B cell (primary cell): ENCODE measurements around the gene ADAM23. TPM values are rescaled to one million over a fixed set of nuclear protein-coding genes. Genes with fewer than 3 reads are reported as not detected.

Experiments used
- ATAC-seq: fragments of 200-7000 bp; cut with Tn5 transposase; one replicate; pipeline ENCODE4 v1.10.0; 2021; ENCODE audit warnings: low read depth, mild to moderate bottlenecking, moderate number of reproducible peaks, moderate library complexity
- CTCF ChIA-PET: fragments of 350-600 bp; sonication (Branson Sonifier 250); formaldehyde crosslinking; loops from one replicate; lab custom pipeline; 2021; ENCODE audit warnings: antibody characterized with exemption, inconsistent platforms; lab: Charles Lee
- POLR2A ChIA-PET: fragments of 350-600 bp; sonication (Branson Sonifier 250); formaldehyde crosslinking; loops from one replicate; lab custom pipeline; 2021; ENCODE audit warnings: antibody characterized with exemption; lab: Charles Lee
- DNase-seq: peaks from one replicate; pipeline ENCODE4 v3.0.0; 2013
- H2AFZ ChIP-seq: 2 replicates; pipeline ENCODE4 v1.6.1; 2012; ENCODE audit warnings: mild to moderate bottlenecking, low read depth, low read length; ENCODE audit not compliant: insufficient read depth, poor library complexity, severe bottlenecking
- H3K27ac ChIP-seq, 2 donors: 1 replicate in 1 of 2; 2 replicates in 1 of 2; pipeline ENCODE4 v1.5.1; 2012 to 2013; ENCODE audit warnings: low read length in 2 of 2, mild to moderate bottlenecking in 2 of 2, moderate library complexity in 1 of 2
- H3K27me3 ChIP-seq, 4 experiments: fragments of 200-600 bp in 1 of 4; sonication (generic) in 1 of 4; replicated peaks in 1 of 4; 1 replicate in 2 of 4; 2 replicates in 2 of 4; pipeline versions ENCODE4 v1.6.1 to v1.7.0; 2013 to 2016; ENCODE audit warnings: low read length in 3 of 4, mild to moderate bottlenecking in 2 of 4, mixed read lengths in 1 of 4, moderate library complexity in 1 of 4; ENCODE audit not compliant: insufficient read depth in 4 of 4, control insufficient read depth in 3 of 4; ENCODE audit errors: control extremely low read depth in 1 of 4
- H3K36me3 ChIP-seq, 2 experiments: replicated peaks in 1 of 2; 1 replicate in 1 of 2; 2 replicates in 1 of 2; pipeline versions ENCODE4 v1.6.1 to v1.7.1; 2013; ENCODE audit warnings: low read length in 1 of 2; ENCODE audit not compliant: insufficient read depth in 2 of 2, control insufficient read depth in 1 of 2; ENCODE audit errors: control extremely low read depth in 1 of 2, extremely low read depth in 1 of 2
- H3K4me1 ChIP-seq, 2 donors: fragments of 200-600 bp in 1 of 2; sonication (generic) in 1 of 2; 1 replicate in 1 of 2; 2 replicates in 1 of 2; pipeline versions ENCODE4 v1.5.1 to v1.6.1; 2013 to 2017; ENCODE audit warnings: low read length in 2 of 2; ENCODE audit not compliant: control insufficient read depth in 2 of 2, insufficient read depth in 2 of 2
- H3K4me2 ChIP-seq: replicated peaks from 2 replicates; pipeline ENCODE3; 2012; ENCODE audit warnings: mild to moderate bottlenecking, low read depth, low read length; ENCODE audit not compliant: poor library complexity, severe bottlenecking
- H3K4me3 ChIP-seq, 5 experiments: fragments of 200-600 bp in 1 of 5; sonication (generic) in 1 of 5; 1 replicate in 3 of 5; 2 replicates in 2 of 5; pipeline versions ENCODE4 v1.5.1 to v1.7.0; 2011 to 2016; ENCODE audit warnings: low read length in 4 of 5, mild to moderate bottlenecking in 4 of 5, low read depth in 2 of 5, control low read depth in 1 of 5, moderate library complexity in 1 of 5; ENCODE audit not compliant: insufficient read depth in 1 of 5; ENCODE audit errors: control extremely low read depth in 1 of 5, extremely low read depth in 1 of 5
- H3K79me2 ChIP-seq: fragments of 200-600 bp; sonication (generic); one replicate; pipeline ENCODE4 v1.6.0; 2016; ENCODE audit warnings: low read length; ENCODE audit not compliant: control insufficient read depth, insufficient read depth
- H3K9ac ChIP-seq: fragments of 200-600 bp; sonication (generic); 2 replicates; pipeline ENCODE4 v1.6.1; 2017; ENCODE audit warnings: mild to moderate bottlenecking, low read length, moderate library complexity
- H3K9me3 ChIP-seq, 3 donors: one replicate each; pipeline versions ENCODE4 v1.6.1 to v1.7.1; 2013; ENCODE audit warnings: low read length in 2 of 3; ENCODE audit not compliant: control insufficient read depth in 2 of 3, insufficient read depth in 1 of 3; ENCODE audit errors: control extremely low read depth in 1 of 3
- H4K20me1 ChIP-seq: 2 replicates; pipeline ENCODE4 v1.6.0; 2012; ENCODE audit warnings: mild to moderate bottlenecking, low read length; ENCODE audit not compliant: insufficient read depth, control insufficient read depth, poor library complexity, severe bottlenecking
- H3K27ac Mint-ChIP-seq: one replicate; pipeline ENCODE4 v1.8.0; 2021; ENCODE audit warnings: mixed read lengths
- H3K27me3 Mint-ChIP-seq: one replicate; pipeline ENCODE4 v1.8.0; 2021; ENCODE audit warnings: mixed read lengths
- H3K4me1 Mint-ChIP-seq: one replicate; pipeline ENCODE4 v1.8.0; 2021; ENCODE audit warnings: mixed read lengths
- H3K4me3 Mint-ChIP-seq: one replicate; pipeline ENCODE4 v1.8.0; 2021; ENCODE audit warnings: mixed read lengths
- H3K9me3 Mint-ChIP-seq: one replicate; pipeline ENCODE4 v1.8.0; 2022; ENCODE audit warnings: mixed read lengths; ENCODE audit not compliant: insufficient read depth
- EZH2 ChIP-seq: IDR thresholded peaks from 2 replicates; pipeline ENCODE4 v1.6.1; 2012; ENCODE audit warnings: borderline replicate concordance, low read depth, mild to moderate bottlenecking, moderate library complexity, low read length; ENCODE audit not compliant: insufficient read depth, poor library complexity, severe bottlenecking
- WGBS: methylation state at CpG from one replicate; pipeline ENCODE4 v1.1.5; 2013; ENCODE audit warnings: missing lambda C conversion rate; ENCODE audit not compliant: insufficient coverage; 5-methylcytosine and 5-hydroxymethylcytosine counted together
- intact Hi-C: fragments of 100-400 bp; cut with micrococcal nuclease; formaldehyde crosslinking; loops from one replicate; pipeline ENCODE4 v1.10.0; 2022
- polyA plus RNA-seq: library from polyadenylated mRNA; depleted of rRNA; stranded (reverse); fragments of >200 nt; gene quantifications from 2 replicates; pipeline ENCODE4 v1.2.3, GENCODE V29; 2012
- total RNA-seq, 2 donors: library from RNA; stranded (reverse); fragments of 120-200 nt in 1 of 2; gene quantifications; 1 replicate in 1 of 2; 2 replicates in 1 of 2; pipeline versions ENCODE4 v1.2.3 to v1.2.4, GENCODE V29; 2013 to 2022
- TF ChIP-seq, protein P1 (sequence below): fragments of 200-600 bp; IDR thresholded peaks from one replicate; pipeline ENCODE4 v1.8.0; 2022; ENCODE audit warnings: antibody characterized with exemption, mild to moderate bottlenecking

ADAM23 gene
- total and polyA plus RNA-seq, 2 donors (not counting 1 experiment from before 2014, with no cell fraction given) = 0.78 to 1.7 TPM

DNA sequence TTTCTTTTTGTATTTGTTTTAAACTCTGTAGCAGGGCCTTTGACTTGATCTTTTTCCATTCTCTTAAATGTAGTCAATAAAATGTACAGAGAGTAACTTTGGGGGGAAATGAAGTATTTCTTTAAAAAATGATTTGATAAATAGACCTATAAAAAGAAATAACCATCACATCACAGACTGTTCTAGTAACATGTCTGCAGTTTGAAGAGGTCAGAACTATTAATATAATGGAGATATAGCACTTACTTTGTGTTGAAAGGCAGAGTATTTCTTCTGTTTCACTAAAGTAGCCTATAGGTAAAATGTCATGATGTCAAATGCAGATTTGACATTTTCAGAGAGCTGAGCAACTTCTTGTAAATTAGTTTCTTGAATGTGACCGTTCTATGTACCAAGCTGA is 143.3 kb downstream of the ADAM23 start:
- H3K27ac Mint-ChIP-seq = no peak overlapping the region
- H3K4me1 ChIP-seq = no peaks in the 10 kb centered on the region
- no peak for DNase-seq
- H3K36me3 ChIP-seq = no peaks in the 10 kb centered on the region
- ChIA-PET POLR2A (no interaction called here), CTCF (no interaction called here)
- no peaks in the 10 kb centered on the region for H4K20me1 ChIP-seq
- no peak overlapping the region for H3K4me3 ChIP-seq
- H3K4me3 Mint-ChIP-seq = no peak overlapping the region
- H3K27ac ChIP-seq = no peak overlapping the region
- no peak overlapping the region for H3K9ac ChIP-seq
- intact Hi-C loops = no loop called here
- H2AFZ ChIP-seq = no peak overlapping the region
- H3K79me2 ChIP-seq = no peaks in the 10 kb centered on the region
- H3K4me1 Mint-ChIP-seq = no peaks in the 10 kb centered on the region
- no peak overlapping the region for H3K4me2 ChIP-seq
- no peaks in the 10 kb centered on the region for H3K9me3 ChIP-seq
- H3K9me3 Mint-ChIP-seq = no peaks in the 10 kb centered on the region
- no peak for ATAC-seq
- no peaks in the 10 kb centered on the region for H3K27me3 Mint-ChIP-seq
- WGBS = no CpG with 5 or more reads among the region's 1 CpG
- no peaks in the 10 kb centered on the region for H3K27me3 ChIP-seq
- no peak for TF ChIP-seq EZH2
- TF ChIP-seq, protein P1, sequence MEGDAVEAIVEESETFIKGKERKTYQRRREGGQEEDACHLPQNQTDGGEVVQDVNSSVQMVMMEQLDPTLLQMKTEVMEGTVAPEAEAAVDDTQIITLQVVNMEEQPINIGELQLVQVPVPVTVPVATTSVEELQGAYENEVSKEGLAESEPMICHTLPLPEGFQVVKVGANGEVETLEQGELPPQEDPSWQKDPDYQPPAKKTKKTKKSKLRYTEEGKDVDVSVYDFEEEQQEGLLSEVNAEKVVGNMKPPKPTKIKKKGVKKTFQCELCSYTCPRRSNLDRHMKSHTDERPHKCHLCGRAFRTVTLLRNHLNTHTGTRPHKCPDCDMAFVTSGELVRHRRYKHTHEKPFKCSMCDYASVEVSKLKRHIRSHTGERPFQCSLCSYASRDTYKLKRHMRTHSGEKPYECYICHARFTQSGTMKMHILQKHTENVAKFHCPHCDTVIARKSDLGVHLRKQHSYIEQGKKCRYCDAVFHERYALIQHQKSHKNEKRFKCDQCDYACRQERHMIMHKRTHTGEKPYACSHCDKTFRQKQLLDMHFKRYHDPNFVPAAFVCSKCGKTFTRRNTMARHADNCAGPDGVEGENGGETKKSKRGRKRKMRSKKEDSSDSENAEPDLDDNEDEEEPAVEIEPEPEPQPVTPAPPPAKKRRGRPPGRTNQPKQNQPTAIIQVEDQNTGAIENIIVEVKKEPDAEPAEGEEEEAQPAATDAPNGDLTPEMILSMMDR = no peak

DNA sequence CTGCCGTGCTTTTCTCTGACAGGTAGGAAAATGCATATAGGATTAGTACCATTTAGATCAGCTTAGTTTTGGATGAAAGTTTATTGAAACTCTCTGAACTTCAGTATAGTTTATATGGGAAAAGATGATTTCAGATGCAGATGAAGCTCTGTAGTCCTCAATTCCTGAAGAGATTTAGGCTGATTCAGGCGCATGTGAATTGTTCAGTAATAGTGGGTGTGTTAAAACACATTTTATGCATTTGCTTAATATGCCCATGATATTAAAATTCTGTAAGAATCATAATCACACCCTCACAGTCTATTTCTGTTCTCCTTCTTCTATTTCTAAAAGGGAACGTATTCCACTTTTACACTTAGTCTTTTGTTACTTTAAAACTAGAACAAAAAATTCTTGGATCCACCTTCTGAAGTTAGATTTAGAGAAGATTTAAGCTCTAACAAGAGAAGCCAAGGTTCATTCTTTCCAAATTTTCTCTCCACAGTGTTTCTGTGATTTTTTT is 154.4 kb downstream of the ADAM23 start:
- no peak overlapping the region for H3K4me2 ChIP-seq
- no peaks in the 10 kb centered on the region for H3K9me3 ChIP-seq
- H3K4me3 ChIP-seq = no peak overlapping the region
- no peak overlapping the region for H3K27ac ChIP-seq
- no peaks in the 10 kb centered on the region for H3K4me1 Mint-ChIP-seq
- H3K9me3 Mint-ChIP-seq = no peaks in the 10 kb centered on the region
- TF ChIP-seq, protein P1 = no peak
- no peak for TF ChIP-seq EZH2
- no CpG with 5 or more reads among the region's 3 CpGs for WGBS
- no peaks in the 10 kb centered on the region for H3K79me2 ChIP-seq
- CTCF ChIA-PET = no interaction called here
- H2AFZ ChIP-seq = no peak overlapping the region
- no peaks in the 10 kb centered on the region for H4K20me1 ChIP-seq
- H3K4me1 ChIP-seq = no peaks in the 10 kb centered on the region
- intact Hi-C loops = no loop called here
- no peaks in the 10 kb centered on the region for H3K27me3 ChIP-seq
- H3K27me3 Mint-ChIP-seq = no peaks in the 10 kb centered on the region
- ATAC-seq (no peak), DNase-seq (no peak)
- H3K9ac ChIP-seq = no peak overlapping the region
- no peak overlapping the region for H3K4me3 Mint-ChIP-seq
- H3K36me3 ChIP-seq = no peaks in the 10 kb centered on the region
- POLR2A ChIA-PET = no interaction called here
- H3K27ac Mint-ChIP-seq = no peak overlapping the region
